ENCODE results near the gene SESN1.

- TF ChIP-seq PPARA (CRISPR knock-in tag; IDR thresholded peaks at IDR 0.05; ENCODE audit: borderline replicate concordance) (no peak), GLIS3 (CRISPR knock-in tag; IDR thresholded peaks at IDR 0.05) (no peak), RARB (CRISPR knock-in tag; IDR thresholded peaks at IDR 0.05) (no peak), ARNTL (CRISPR knock-in tag; IDR thresholded peaks at IDR 0.05; ENCODE audit: borderline replicate concordance, low read depth) (no peak), TSHZ2 (CRISPR knock-in tag; IDR thresholded peaks at IDR 0.05) (no peak)
Observed at GRCh38 chr6:108987156-108987555, 107.5 kb downstream of the SESN1 start.
